Neural progenitor cell (in vitro differentiated cells): ENCODE measurements around the gene RAD51B. TPM values are rescaled to one million over a fixed set of nuclear protein-coding genes. Genes with fewer than 3 reads are reported as not detected.

Experiments
- DNase-seq: peaks from one replicate; pipeline ENCODE4 v3.0.0-alpha.2; 2016; ENCODE audit warnings: low spot score
- H2AFZ ChIP-seq: fragments of 200-600 bp; sonication (generic); replicated peaks from 2 replicates; pipeline ENCODE4 v1.6.1; 2016; ENCODE audit warnings: antibody characterized with exemption
- H3F3A ChIP-seq: fragments of 200-600 bp; sonication (generic); 2 replicates; pipeline ENCODE4 v1.6.1; 2016; ENCODE audit warnings: antibody characterized with exemption, low read depth
- H3K27ac ChIP-seq: fragments of 200-600 bp; sonication (generic); 2 replicates; pipeline ENCODE4 v1.5.1; 2016; ENCODE audit warnings: mild to moderate bottlenecking
- H3K27me3 ChIP-seq: fragments of 200-600 bp; sonication (generic); 2 replicates; pipeline ENCODE4 v1.6.1; 2016; ENCODE audit warnings: mild to moderate bottlenecking, moderate library complexity
- H3K36me3 ChIP-seq: fragments of 200-600 bp; sonication (generic); 2 replicates; pipeline ENCODE4 v1.5.1; 2016
- H3K4me1 ChIP-seq: fragments of 200-600 bp; sonication (generic); 2 replicates; pipeline ENCODE4 v1.6.1; 2016; ENCODE audit warnings: mixed run types
- H3K4me2 ChIP-seq: fragments of 200-600 bp; sonication (generic); 2 replicates; pipeline ENCODE4 v1.6.1; 2016
- H3K4me3 ChIP-seq: fragments of 200-600 bp; sonication (generic); 2 replicates; pipeline ENCODE4 v1.5.1; 2016
- H3K79me2 ChIP-seq: fragments of 200-600 bp; sonication (generic); 2 replicates; pipeline ENCODE4 v1.6.1; 2016; ENCODE audit warnings: low read depth
- H3K9ac ChIP-seq: fragments of 200-600 bp; sonication (generic); 2 replicates; pipeline ENCODE4 v1.6.1; 2016
- H3K9me3 ChIP-seq: fragments of 200-600 bp; sonication (generic); 2 replicates; pipeline ENCODE4 v1.5.1; 2016; ENCODE audit warnings: low read depth
- H4K20me1 ChIP-seq: fragments of 200-600 bp; sonication (generic); 2 replicates; pipeline ENCODE4 v1.6.1; 2016; ENCODE audit warnings: low read depth
- H3K27ac Mint-ChIP-seq: 3 replicates; pipeline ENCODE4 v1.8.0; 2021; ENCODE audit warnings: mixed read lengths
- H3K27me3 Mint-ChIP-seq: 2 replicates; pipeline ENCODE4 v1.8.0; 2022; ENCODE audit warnings: low read depth, mild to moderate bottlenecking, inconsistent platforms, moderate library complexity, mixed read lengths; ENCODE audit not compliant: insufficient read depth
- H3K36me3 Mint-ChIP-seq: 3 replicates; pipeline ENCODE4 v1.8.0; 2021; ENCODE audit warnings: mixed read lengths
- H3K4me1 Mint-ChIP-seq: 3 replicates; pipeline ENCODE4 v1.8.0; 2021; ENCODE audit warnings: mixed read lengths
- H3K4me3 Mint-ChIP-seq: 3 replicates; pipeline ENCODE4 v1.8.0; 2021; ENCODE audit warnings: mild to moderate bottlenecking, moderate library complexity, mixed read lengths
- H3K9me3 Mint-ChIP-seq: 3 replicates; pipeline ENCODE4 v1.8.0; 2020; ENCODE audit warnings: mixed read lengths
- CTCF ChIP-seq: fragments of 200-600 bp; sonication (generic); IDR thresholded peaks from 2 replicates; pipeline ENCODE4 v1.5.1; 2017; ENCODE audit warnings: antibody characterized with exemption, mild to moderate bottlenecking
- EZH2 ChIP-seq: fragments of 200-600 bp; sonication (generic); IDR thresholded peaks from 2 replicates; pipeline ENCODE4 v1.6.1; 2017; ENCODE audit warnings: antibody characterized with exemption, mild to moderate bottlenecking, moderate library complexity
- EZH2phosphoT487 ChIP-seq: fragments of 200-600 bp; sonication (generic); IDR thresholded peaks from 2 replicates; pipeline ENCODE4 v1.6.1; 2017; ENCODE audit warnings: antibody characterized with exemption
- total RNA-seq: library from RNA; depleted of rRNA; stranded (reverse); fragments of >200 nt; gene quantifications from 2 replicates; pipeline ENCODE4 v1.2.3, GENCODE V29; 2015; ENCODE audit warnings: low replicate concordance

RAD51B gene
- total RNA-seq, 1 donor from 2014 or later: 50.5 TPM

- H3K79me2 ChIP-seq: no peaks in the 10 kb centered on the region
- peaks cover 36% of the 10 kb centered on the region for H3F3A ChIP-seq
- H3K27me3 Mint-ChIP-seq: no peaks in the 10 kb centered on the region
- no peaks in the 10 kb centered on the region for H3K9me3 Mint-ChIP-seq
- no peaks in the 10 kb centered on the region for H4K20me1 ChIP-seq
- no peak overlapping the region for H3K4me3 ChIP-seq
- no peak overlapping the region for H3K4me3 Mint-ChIP-seq
- H3K36me3 ChIP-seq: no peaks in the 10 kb centered on the region
- H3K27ac ChIP-seq: no peak overlapping the region
- H3K27me3 ChIP-seq: no peaks in the 10 kb centered on the region
- H3K4me1 Mint-ChIP-seq: peaks cover 80% of the 10 kb centered on the region
- H3K36me3 Mint-ChIP-seq: no peaks in the 10 kb centered on the region
- no peak overlapping the region for H3K4me2 ChIP-seq
- peaks cover 73% of the 10 kb centered on the region for H3K4me1 ChIP-seq
- no peak overlapping the region for H2AFZ ChIP-seq
- no peak overlapping the region for H3K9ac ChIP-seq
- no peak for DNase-seq
- peak overlapping the region; percentile 90 for H3K27ac Mint-ChIP-seq
- no peaks in the 10 kb centered on the region for H3K9me3 ChIP-seq
- TF ChIP-seq CTCF (no peak), EZH2 (no peak), EZH2phosphoT487 (no peak)
Measured at GRCh38 chr14:68397371-68397811, 577.8 kb downstream of the RAD51B start.

- H3K27me3 Mint-ChIP-seq: no peaks in the 10 kb centered on the region
- DNase-seq: no peak
Measured at GRCh38 chr14:68397822-68398221, 578.2 kb downstream of the RAD51B start.

GRCh38 chr14:68398370-68398769 lies 578.8 kb downstream of the RAD51B start:
- H3K27ac ChIP-seq: no peak overlapping the region
- no peaks in the 10 kb centered on the region for H3K27me3 Mint-ChIP-seq
- no peak overlapping the region for H3K4me3 ChIP-seq
- no peaks in the 10 kb centered on the region for H3K9me3 Mint-ChIP-seq
- H4K20me1 ChIP-seq: no peaks in the 10 kb centered on the region
- no peak overlapping the region for H2AFZ ChIP-seq
- H3K79me2 ChIP-seq: no peaks in the 10 kb centered on the region
- H3K4me1 ChIP-seq: peaks cover 63% of the 10 kb centered on the region
- no peak overlapping the region for H3K4me2 ChIP-seq
- H3K36me3 Mint-ChIP-seq: peaks cover 2% of the 10 kb centered on the region
- H3K9ac ChIP-seq: no peak overlapping the region
- H3K27me3 ChIP-seq: no peaks in the 10 kb centered on the region
- no peaks in the 10 kb centered on the region for H3K36me3 ChIP-seq
- peaks cover 74% of the 10 kb centered on the region for H3K4me1 Mint-ChIP-seq
- H3K4me3 Mint-ChIP-seq: no peak overlapping the region
- DNase-seq: no peak
- H3K9me3 ChIP-seq: no peaks in the 10 kb centered on the region
- peak overlapping the region; percentile 90 for H3K27ac Mint-ChIP-seq
- TF ChIP-seq EZH2phosphoT487 (no peak), CTCF (no peak), EZH2 (no peak)
- peaks cover 27% of the 10 kb centered on the region for H3F3A ChIP-seq

More at GRCh38 chr14:68397822-68398221, 578.2 kb downstream of the RAD51B start:
- Mint-ChIP-seq H3K36me3 (no peaks in the 10 kb centered on the region), H3K9me3 (no peaks in the 10 kb centered on the region), H3K4me1 (peaks cover 76% of the 10 kb centered on the region), H3K4me3 (no peak overlapping the region), H3K27ac (peak overlapping the region; percentile 90)
- H3K36me3 ChIP-seq: no peaks in the 10 kb centered on the region
- H3K4me1 ChIP-seq: peaks cover 69% of the 10 kb centered on the region
- no peaks in the 10 kb centered on the region for H3K27me3 ChIP-seq
- H3F3A ChIP-seq: peaks cover 32% of the 10 kb centered on the region
- no peak overlapping the region for H3K9ac ChIP-seq
- no peak overlapping the region for H2AFZ ChIP-seq
- H4K20me1 ChIP-seq: no peaks in the 10 kb centered on the region
- H3K4me2 ChIP-seq: no peak overlapping the region
- H3K27ac ChIP-seq: no peak overlapping the region
- H3K9me3 ChIP-seq: no peaks in the 10 kb centered on the region
- TF ChIP-seq CTCF: no peak
- no peak for TF ChIP-seq EZH2
- TF ChIP-seq EZH2phosphoT487: no peak
- no peak overlapping the region for H3K4me3 ChIP-seq
- H3K79me2 ChIP-seq: no peaks in the 10 kb centered on the region
